GM23248 (cell line): ENCODE measurements around the gene ADISSP. TPM values are rescaled to one million over a fixed set of nuclear protein-coding genes. Genes with fewer than 3 reads are reported as not detected.

Source experiments
- DNase-seq: peaks from one replicate; pipeline ENCODE4 v3.0.0-alpha.2; 2015
- H2AFZ ChIP-seq: fragments of 200-600 bp; sonication (generic); 2 replicates; pipeline ENCODE4 v1.6.1; 2016; ENCODE audit warnings: antibody characterized with exemption
- H3F3A ChIP-seq: fragments of 200-600 bp; sonication (generic); 2 replicates; pipeline ENCODE4 v1.6.1; 2016; ENCODE audit warnings: mild to moderate bottlenecking, antibody characterized with exemption, mixed run types; ENCODE audit not compliant: insufficient read depth
- H3K27ac ChIP-seq: fragments of 200-600 bp; sonication (generic); 2 replicates; pipeline ENCODE4 v1.5.1; 2016; ENCODE audit warnings: mild to moderate bottlenecking
- H3K27me3 ChIP-seq: fragments of 200-600 bp; sonication (generic); replicated peaks from 2 replicates; pipeline ENCODE4 v1.6.1; 2016; ENCODE audit warnings: mild to moderate bottlenecking; ENCODE audit not compliant: insufficient read depth
- H3K36me3 ChIP-seq: fragments of 200-600 bp; sonication (generic); 2 replicates; pipeline ENCODE4 v1.6.1; 2016; ENCODE audit warnings: low read depth, mild to moderate bottlenecking
- H3K4me1 ChIP-seq: fragments of 200-600 bp; sonication (generic); 2 replicates; pipeline ENCODE4 v1.6.1; 2016; ENCODE audit warnings: mild to moderate bottlenecking; ENCODE audit not compliant: insufficient read depth
- H3K4me2 ChIP-seq: fragments of 200-600 bp; sonication (generic); one replicate; pipeline ENCODE4 v1.6.1; 2016; ENCODE audit warnings: mild to moderate bottlenecking; ENCODE audit not compliant: unreplicated experiment
- H3K4me3 ChIP-seq: fragments of 200-600 bp; sonication (generic); 2 replicates; pipeline ENCODE4 v1.5.1; 2016; ENCODE audit warnings: mild to moderate bottlenecking
- H3K79me2 ChIP-seq: fragments of 200-600 bp; sonication (generic); 2 replicates; pipeline ENCODE4 v1.6.1; 2016; ENCODE audit warnings: mild to moderate bottlenecking; ENCODE audit not compliant: insufficient read depth
- H3K9ac ChIP-seq: fragments of 200-600 bp; sonication (generic); 2 replicates; pipeline ENCODE4 v1.6.1; 2016; ENCODE audit warnings: mild to moderate bottlenecking
- H3K9me2 ChIP-seq: fragments of 200-600 bp; sonication (generic); 2 replicates; pipeline ENCODE4 v1.6.1; 2016; ENCODE audit warnings: mixed run types, mild to moderate bottlenecking, moderate library complexity; ENCODE audit not compliant: insufficient read depth
- H3K9me3 ChIP-seq: fragments of 200-600 bp; sonication (generic); one replicate; pipeline ENCODE4 v1.6.1; 2017; ENCODE audit warnings: low read depth
- H4K20me1 ChIP-seq: fragments of 200-600 bp; sonication (generic); 2 replicates; pipeline ENCODE4 v1.6.0; 2016; ENCODE audit not compliant: insufficient read depth
- EZH2 ChIP-seq: fragments of 200-600 bp; sonication (generic); IDR thresholded peaks from 2 replicates; pipeline ENCODE4 v1.6.1; 2018; ENCODE audit warnings: antibody characterized with exemption, mild to moderate bottlenecking; ENCODE audit not compliant: insufficient read depth, poor library complexity, severe bottlenecking
- EZH2phosphoT487 ChIP-seq: fragments of 200-600 bp; sonication (generic); IDR thresholded peaks from 2 replicates; pipeline ENCODE4 v1.6.1; 2018; ENCODE audit warnings: antibody characterized with exemption, moderate library complexity, mild to moderate bottlenecking, low read depth; ENCODE audit not compliant: insufficient read depth
- WGBS, 2 experiments: methylation state at CpG; one replicate each; pipeline ENCODE4 v1.1.6; 2015 to 2017; ENCODE audit warnings: low lambda C conversion rate in 2 of 2, low coverage in 1 of 2; ENCODE audit errors: missing lambda C conversion rate in 2 of 2; 5-methylcytosine and 5-hydroxymethylcytosine counted together
- in situ Hi-C: fragments of 300-500 bp; cut with MboI; formaldehyde crosslinking; loops from 2 replicates; pipeline ENCODE4 v1.15.0; 2020
- polyA plus RNA-seq: library from polyadenylated mRNA; unstranded; fragments of >200 nt; fragmentation: Nextera tagmentation; extraction: Ambion mirVana; gene quantifications from 2 replicates; pipeline ENCODE4 v1.2.1, GENCODE V29; 2016
- total RNA-seq: library from RNA; depleted of rRNA; stranded (reverse); fragments of >200 nt; shearing (Covaris generic); gene quantifications from 2 replicates; pipeline ENCODE4 v1.2.3, GENCODE V29; 2014

Gene ADISSP
- total and polyA plus RNA-seq, 2 experiments from 2014 or later = 44.9 to 65.4 TPM

GRCh38 chr20:3755269-3755668 lies 12.3 kb downstream of the ADISSP start:
- H3K4me1 ChIP-seq = no peaks in the 10 kb centered on the region
- no peak overlapping the region for H3K27ac ChIP-seq
- no peaks in the 10 kb centered on the region for H3K9me3 ChIP-seq
- DNase-seq = no peak
- H3K27me3 ChIP-seq = no peaks in the 10 kb centered on the region
- no peaks in the 10 kb centered on the region for H3K9me2 ChIP-seq
- no peak overlapping the region for H3K4me3 ChIP-seq
- in situ Hi-C loops = no loop called here
- no peak overlapping the region for H3K4me2 ChIP-seq
- H3K36me3 ChIP-seq = no peaks in the 10 kb centered on the region; the same call in 1 of the 2 replicates
- H2AFZ ChIP-seq = no peak overlapping the region
- H3F3A ChIP-seq = no peaks in the 10 kb centered on the region
- H4K20me1 ChIP-seq = no peaks in the 10 kb centered on the region
- TF ChIP-seq EZH2phosphoT487 = no peak
- TF ChIP-seq EZH2 = no peak
- WGBS, 2 experiments = 92 to 99% methylated on average over 6 to 7 of the region's 7 CpGs
- no peak overlapping the region for H3K9ac ChIP-seq
- no peaks in the 10 kb centered on the region for H3K79me2 ChIP-seq

DNA sequence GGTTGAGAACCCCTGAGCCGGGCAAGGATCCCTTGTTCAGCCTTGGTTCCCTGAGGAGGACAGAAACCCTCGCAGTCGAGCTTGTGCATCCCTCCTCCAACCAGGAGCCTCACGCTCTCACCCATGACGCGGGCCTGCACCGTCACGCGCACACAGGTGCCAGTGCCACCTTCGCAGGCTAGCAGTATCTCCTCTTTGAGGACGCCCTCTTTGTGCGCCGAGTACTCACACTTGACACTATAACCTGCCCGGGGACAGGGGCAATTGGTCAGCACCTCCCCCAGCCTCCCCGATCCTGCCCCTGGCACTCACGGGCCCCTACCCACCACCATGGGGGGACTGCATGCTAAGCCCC lies 13.3 kb downstream of the ADISSP start:
- H4K20me1 ChIP-seq = no peaks in the 10 kb centered on the region
- H3F3A ChIP-seq = no peaks in the 10 kb centered on the region
- H3K27ac ChIP-seq = no peak overlapping the region
- no peaks in the 10 kb centered on the region for H3K27me3 ChIP-seq
- no peak overlapping the region for H2AFZ ChIP-seq
- in situ Hi-C loops = no loop called here
- no peaks in the 10 kb centered on the region for H3K4me1 ChIP-seq
- 63 to 68% methylated on average over 14 to 16 of the region's 16 CpGs for WGBS, 2 experiments
- H3K4me3 ChIP-seq = no peak overlapping the region
- no peak overlapping the region for H3K9ac ChIP-seq
- no peak overlapping the region for H3K4me2 ChIP-seq
- H3K36me3 ChIP-seq = no peaks in the 10 kb centered on the region; the same call in 1 of the 2 replicates
- TF ChIP-seq EZH2phosphoT487 (no peak), EZH2 (no peak)
- no peaks in the 10 kb centered on the region for H3K9me3 ChIP-seq
- no peaks in the 10 kb centered on the region for H3K79me2 ChIP-seq
- H3K9me2 ChIP-seq = no peaks in the 10 kb centered on the region
- no peak for DNase-seq

GRCh38 chr20:3753501-3754275 lies 13.9 kb downstream of the ADISSP start:
- H3K27me3 ChIP-seq = no peaks in the 10 kb centered on the region
- H4K20me1 ChIP-seq = no peaks in the 10 kb centered on the region
- no peaks in the 10 kb centered on the region for H3F3A ChIP-seq
- no peak overlapping the region for H2AFZ ChIP-seq
- in situ Hi-C loops = no loop called here
- H3K9me3 ChIP-seq = no peaks in the 10 kb centered on the region
- H3K9me2 ChIP-seq = no peaks in the 10 kb centered on the region
- H3K36me3 ChIP-seq = no peaks in the 10 kb centered on the region; the same call in 1 of the 2 replicates
- H3K79me2 ChIP-seq = no peaks in the 10 kb centered on the region
- TF ChIP-seq EZH2phosphoT487 (no peak), EZH2 (no peak)
- H3K4me1 ChIP-seq = no peaks in the 10 kb centered on the region
- no peak overlapping the region for H3K9ac ChIP-seq
- WGBS, 2 experiments = 39 to 40% methylated on average over 10 to 26 of the region's 26 CpGs
- no peak overlapping the region for H3K4me3 ChIP-seq
- no peak overlapping the region for H3K4me2 ChIP-seq
- DNase-seq = peak; percentile 39
- no peak overlapping the region for H3K27ac ChIP-seq

DNA sequence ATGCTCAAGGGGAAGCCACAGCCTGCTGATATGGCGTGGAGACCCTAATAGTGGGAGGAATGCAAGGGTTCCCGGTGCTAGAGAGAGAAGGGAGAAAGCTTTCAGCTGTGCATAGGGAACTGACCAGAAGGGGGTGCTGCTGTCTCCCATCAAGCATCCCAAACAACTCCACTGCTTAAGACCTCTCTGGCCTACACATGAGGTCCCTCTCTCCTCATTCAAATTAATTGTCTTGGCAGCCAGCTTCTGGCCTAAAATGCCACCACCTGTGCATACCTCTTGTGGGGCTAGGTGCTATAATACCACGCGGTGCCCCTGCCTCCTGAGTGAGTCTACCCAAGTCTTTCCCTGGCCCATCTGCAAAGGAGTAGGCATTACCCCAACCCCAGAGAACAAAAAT lies 14.5 kb downstream of the ADISSP start:
- no peaks in the 10 kb centered on the region for H4K20me1 ChIP-seq
- DNase-seq = peak; percentile 79
- H3K4me2 ChIP-seq = no peak overlapping the region
- no peak overlapping the region for H3K9ac ChIP-seq
- no peaks in the 10 kb centered on the region for H3K9me2 ChIP-seq
- in situ Hi-C loops = no loop called here
- H3K9me3 ChIP-seq = no peaks in the 10 kb centered on the region
- no peak overlapping the region for H3K4me3 ChIP-seq
- WGBS, 2 experiments = 22 to 30% methylated on average over 4 of the region's 4 CpGs
- no peaks in the 10 kb centered on the region for H3K79me2 ChIP-seq
- H2AFZ ChIP-seq = no peak overlapping the region
- H3K36me3 ChIP-seq = no peaks in the 10 kb centered on the region; the same call in 1 of the 2 replicates
- H3K27me3 ChIP-seq = no peaks in the 10 kb centered on the region
- TF ChIP-seq EZH2phosphoT487 (no peak), EZH2 (no peak)
- H3F3A ChIP-seq = no peaks in the 10 kb centered on the region
- H3K27ac ChIP-seq = no peak overlapping the region
- no peaks in the 10 kb centered on the region for H3K4me1 ChIP-seq
